NCI-H1105 treated with DMSO at 0.1 percent for 48 hours (cell line): ENCODE results near the gene C10orf53.

Experiments used
- DNase-seq: peaks from one replicate; lab custom pipeline; 2025; lab: John Stamatoyannopoulos, UW

C10orf53 gene

DNA sequence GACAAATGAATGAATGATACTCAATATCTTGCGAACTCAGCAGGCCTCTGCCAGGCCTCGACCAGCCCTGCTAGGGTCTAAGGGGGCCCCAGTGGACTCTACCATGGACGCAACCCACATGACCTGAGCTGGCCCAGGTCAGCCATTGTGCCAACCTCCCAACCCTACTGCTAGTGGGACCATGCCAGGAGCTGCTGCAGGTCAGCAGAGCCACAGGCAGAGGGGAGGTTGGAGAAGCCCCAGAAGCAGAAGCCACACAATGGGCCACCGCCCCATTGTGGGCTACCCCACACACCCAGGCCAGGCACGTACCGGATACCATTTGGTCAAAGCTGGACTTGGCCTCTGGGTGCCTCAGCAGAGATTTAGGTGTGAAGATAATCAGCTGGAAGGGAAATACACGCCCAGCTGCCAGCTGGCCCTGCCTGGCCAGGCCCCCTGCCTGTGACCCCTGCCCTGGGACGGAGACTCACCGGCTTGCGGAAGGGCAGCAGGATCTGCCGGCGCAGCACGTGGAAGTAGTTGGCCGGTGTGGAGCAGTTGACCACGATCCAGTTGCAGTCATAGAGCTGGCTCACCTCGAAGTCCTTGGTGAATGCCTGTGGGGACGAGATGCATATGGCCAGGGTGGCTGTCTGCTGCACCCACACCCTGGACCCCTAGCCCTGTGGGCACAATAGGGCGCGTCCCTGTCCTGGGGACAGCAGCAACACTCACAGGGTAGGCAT lies 58.2 kb downstream of the C10orf53 start:
- DNase-seq: no peak

DNA sequence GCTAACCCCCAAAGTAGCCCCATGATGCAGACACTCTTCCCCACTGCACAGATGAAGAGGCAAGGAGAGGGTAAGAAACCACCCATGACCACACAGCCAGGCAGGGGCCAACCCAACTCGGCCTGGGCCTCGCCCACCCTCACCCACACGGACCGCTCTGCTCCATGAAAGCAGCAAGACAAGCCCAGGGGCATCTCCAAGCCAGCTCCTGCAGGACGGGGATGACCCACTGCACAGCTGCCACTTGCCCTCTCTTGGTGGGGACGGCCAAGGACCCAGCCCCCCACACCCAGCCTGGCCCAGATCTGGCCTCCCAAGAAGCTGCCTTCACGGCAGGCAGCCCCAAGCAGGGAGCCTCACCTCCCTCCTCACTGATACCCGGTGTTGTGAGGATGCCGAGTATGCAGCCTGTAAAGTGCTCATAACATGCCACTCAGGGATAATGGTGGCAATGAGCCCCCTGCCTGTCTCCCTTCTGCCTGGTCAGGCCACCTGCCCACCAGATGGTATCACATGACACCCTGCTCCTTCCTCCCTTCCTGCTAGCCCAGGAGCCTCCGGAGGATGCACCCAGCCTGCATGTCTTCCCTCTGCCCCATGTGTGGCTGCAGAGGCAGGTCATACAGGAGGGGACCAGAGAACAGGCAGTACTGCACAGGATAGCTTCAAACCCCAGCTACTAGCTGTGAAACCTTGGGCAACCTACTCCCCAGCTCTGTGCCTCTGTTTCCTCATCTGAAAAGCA lies 59.3 kb downstream of the C10orf53 start:
- no peak for DNase-seq

DNA sequence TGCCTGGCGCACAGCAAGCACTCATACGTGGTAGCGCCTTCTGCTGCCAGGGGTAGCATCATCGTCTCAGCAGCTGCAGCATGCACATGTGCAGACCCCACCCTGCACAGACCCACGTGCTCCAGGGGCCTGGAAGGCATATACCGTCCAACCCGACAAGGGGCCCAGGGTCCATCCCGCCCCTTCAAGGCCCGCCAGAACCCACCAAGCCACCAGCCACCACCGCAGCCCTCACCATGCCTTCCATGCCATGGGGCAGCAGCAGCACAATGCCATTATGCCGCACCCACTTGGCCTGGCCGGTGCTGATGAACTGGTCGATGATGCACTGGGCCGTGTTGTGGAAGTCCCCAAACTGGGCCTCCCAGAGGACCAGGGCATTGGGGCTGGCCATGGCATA lies 60.0 kb downstream of the C10orf53 start:
- DNase-seq: no peak

DNA sequence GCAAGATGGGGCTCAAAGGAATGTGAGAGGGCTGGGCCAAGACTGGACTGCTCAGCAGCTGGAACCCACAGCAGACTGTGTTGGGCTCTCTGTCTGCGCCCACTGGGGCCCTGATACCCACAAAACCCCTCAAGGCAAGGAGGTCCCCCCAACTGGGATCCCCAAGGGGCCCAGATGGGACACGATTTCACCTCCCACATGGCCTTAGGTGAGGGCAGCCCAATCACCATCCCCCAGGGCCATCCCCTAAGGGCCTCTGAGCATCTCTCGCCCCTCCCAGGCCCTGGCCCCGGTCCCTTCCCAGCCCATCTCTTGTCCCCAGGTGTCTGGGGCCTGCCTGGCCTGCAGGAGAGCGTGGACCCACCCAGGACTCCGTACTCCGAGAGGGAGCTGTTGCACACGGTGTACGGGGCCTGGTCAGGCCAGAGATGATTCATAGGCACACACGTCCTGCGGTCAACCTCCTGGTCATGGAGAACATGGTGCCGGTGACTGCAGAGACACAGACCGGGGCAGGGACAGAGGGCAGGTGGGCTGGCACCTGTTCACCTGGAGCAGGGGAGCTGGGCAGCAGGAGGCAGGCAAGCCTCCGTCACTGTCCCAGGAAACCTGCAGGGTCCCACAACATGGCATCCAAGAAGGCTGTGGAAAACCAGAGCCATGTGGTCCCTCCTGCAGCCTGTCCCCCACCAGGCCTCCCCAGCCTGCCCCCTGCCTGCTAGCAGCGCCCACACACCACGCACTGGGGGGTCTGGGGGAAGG lies 61.1 kb downstream of the C10orf53 start:
- no peak for DNase-seq

DNA sequence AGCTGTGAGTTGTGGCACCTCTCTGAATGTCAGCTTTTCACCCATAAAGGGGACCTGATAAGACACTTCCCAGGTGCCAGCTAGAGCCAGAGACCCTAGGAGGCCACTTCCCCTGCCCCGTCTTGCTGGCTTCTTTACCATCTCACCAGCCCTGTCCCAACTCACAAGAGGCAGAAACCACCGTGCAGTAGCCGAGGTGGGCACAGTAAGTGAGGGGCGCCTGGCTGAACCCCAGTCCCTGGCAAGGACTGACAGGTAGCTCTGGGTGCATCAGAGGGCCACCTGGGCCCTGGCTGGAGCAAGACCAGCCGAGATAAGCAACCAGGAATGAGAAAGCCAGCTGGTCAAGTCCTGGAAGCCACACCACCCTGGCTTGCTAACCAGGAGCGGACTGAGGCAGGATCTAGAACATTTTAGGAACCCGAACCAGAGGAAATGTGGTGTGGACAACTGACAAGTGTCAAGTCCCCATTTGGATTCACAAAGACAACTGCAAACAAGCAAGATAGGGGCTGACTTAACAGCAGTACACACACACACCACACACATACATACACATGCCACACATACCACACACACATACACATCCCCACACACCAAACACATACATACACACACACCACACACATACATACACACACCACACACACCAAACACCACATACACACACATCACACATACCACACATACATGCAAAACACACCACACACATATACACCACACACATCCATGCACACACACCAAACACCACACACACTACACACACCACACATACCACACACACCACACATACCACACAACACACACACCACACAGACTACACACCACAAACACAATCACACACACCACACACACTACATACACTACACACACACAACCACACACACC lies 61.9 kb downstream of the C10orf53 start:
- no peak for DNase-seq

DNA sequence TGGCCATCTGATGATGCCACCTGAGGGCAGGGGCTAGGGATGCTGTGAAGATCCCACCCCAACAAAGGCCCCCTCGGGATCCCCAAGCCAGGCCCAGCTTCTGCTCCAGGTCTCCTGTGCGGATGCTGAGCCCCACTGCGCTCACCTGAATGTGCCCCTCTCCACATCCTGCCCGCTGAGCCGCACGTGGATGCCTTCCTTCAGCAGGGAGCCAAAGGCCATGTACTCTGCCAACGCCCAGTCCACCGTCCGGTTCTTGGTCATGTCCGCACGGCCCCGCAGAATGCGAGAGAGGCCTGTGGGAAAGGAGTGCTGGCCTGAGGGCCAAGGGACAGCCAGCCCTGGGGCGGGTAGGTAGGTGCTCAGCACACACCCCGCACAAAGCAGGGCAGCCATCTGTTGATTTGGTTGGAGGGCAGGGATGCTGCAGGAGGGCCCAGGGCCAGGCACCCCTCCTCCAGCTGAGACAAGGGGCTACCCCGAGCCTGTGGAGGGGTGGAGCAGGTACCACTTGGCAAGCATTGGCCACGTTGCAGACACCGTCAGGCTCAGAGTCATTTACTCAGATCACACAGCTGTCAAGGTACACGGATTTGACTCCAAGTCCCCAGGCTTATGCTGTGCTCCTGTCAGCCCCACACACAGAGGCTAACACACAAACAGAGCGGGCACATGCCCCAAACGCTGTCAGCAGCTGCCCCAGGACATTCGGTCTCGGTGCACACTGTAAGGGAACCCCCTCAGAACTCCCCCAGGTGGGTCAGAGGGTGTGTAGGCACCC lies 63.4 kb downstream of the C10orf53 start:
- DNase-seq: no peak

DNA sequence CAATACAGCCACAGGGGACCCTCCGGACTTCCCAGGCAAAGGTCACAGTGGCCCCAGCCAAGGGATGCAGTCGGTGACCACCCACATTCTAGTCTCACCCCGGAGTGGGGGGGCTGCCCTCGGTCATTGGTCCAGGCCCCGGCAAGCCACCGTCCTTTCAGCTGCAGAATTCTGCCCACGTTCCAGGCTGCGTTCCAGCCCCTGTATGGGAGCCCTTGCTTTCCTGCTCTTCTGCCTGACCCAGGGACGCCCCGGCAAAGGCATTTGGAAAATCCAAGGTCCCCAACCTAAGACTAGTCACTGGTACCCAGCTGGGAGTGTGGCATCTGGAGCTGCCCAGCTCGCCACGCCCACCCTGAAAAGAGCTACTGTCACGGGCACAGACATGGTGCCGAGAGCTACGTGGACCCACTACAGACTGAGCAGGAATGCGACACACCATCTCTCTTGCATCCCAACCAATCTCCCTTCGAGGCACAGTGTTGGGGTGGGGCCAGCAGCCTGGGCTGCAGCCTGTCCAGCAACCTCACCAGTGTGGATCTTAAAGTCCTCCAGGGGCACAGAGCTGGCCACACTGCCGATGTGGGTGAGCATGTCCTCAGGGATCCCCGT lies 64.1 kb downstream of the C10orf53 start:
- DNase-seq: no peak

DNA sequence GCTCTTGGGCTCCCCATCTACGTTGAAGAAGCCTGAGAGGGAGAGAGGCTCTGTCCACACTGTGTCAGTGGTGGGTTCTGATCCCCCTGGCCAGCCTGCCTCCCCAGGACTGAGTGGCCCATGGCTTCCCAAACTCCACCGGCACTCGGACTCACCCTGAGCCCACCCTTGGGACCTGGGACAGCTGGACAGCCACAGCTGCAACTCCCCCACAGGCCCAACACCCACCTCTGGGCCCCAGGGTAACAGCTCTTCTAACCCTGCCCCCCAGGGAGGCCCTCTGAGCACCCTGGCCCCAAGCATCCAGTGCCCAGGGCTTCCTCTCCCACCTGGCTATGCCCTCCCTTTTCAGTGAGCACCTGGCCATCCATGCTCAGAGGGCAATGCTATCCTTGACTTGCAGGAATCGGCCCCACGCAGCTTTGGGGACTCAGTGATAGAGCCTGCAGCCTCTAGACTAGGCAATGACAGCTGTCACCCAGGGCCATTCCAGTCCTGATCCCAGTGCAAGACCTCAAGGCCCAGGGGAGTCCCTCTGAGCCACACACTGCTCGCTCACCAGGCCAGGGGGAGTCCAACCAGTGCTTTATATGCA lies 64.7 kb downstream of the C10orf53 start:
- DNase-seq: no peak

DNA sequence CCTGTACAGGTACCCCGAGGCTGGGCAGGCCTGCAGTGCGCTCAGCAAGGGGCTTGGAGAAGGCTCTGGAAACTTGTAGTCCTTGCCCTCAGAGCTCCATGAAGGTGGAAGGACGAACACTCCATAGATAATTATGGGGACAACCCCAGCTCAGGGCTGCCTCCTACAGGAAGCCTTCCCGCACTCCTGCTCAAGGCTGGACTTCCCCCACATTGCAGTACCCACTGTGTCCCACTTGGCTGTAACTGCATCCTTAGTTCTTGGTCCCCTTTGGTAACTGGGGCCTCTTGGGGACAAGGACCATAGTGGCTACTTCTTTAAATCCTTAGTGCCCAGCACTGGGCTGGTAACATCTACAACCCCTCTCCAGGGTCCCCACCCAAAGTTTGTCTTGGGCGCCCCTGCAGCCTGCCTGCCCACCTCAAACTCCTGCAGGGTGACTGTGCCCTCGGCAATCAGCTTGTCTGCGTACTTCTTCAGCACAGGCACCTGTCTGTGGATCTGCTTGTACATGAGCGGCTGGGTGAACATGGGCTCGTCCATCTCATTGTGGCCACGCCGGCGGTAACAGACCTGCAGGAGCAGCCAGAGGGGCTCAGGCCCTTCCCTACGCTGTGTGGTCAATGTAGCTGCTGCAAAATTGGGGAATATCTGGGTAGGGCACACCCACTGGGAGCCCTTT lies 65.6 kb downstream of the C10orf53 start:
- DNase-seq: no peak

DNA sequence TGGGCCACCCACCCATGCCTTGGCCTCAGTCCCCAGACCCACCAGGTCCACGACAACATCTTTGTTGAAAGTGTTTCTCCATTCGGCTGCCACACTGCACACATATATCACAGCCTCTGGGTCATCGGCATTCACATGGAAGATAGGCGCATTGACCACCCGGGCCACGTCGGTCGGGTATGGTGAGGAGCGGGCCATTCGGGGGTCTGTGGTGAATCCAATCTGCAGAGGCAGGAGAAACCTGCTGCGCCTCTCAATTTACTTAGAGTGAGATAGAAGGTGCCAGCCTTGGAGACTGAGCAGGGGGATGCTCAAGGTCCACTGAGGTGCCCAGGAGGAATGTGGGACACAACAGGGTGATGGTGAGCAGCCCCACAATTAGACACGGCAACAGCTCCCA lies 66.3 kb downstream of the C10orf53 start:
- DNase-seq: no peak

DNA sequence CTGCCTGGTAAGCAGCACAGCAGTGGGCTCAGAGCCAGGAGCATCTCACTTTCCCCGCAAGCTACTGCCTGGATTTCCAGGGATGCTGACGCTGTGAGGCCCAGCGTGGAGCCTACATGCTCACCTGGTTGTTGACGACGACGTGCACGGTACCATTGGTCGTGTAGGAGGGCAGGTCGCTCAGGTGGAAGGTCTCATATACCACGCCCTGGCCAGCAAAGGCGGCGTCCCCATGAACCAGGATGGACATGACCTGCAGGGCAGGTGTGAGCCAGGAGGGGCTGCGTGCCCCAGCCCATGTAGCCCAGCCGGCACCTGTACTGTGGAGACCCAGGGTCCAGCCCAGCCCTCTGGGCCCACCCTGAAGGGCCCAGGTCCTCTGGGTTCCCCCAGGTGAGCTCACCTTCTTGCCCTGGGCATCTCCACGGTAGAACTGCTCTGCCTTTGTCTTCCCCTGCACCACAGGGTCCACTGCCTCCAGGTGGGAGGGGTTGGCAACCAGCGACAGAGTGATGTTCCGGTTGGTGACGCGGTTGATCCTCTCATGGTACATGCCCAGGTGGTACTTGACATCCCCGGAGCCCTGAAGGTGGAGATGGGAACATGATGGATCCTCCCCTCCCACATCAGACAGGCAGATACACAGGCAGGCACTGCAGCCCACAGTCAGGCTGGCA lies 67.3 kb downstream of the C10orf53 start:
- no peak for DNase-seq
